Measurements from ENCODE around the gene ZAP70. TPM values are rescaled to one million over a fixed set of nuclear protein-coding genes. Genes with fewer than 3 reads are reported as not detected.

ZAP70 gene
- total RNA-seq, 1 donor from 2014 or later: 10.2 TPM

GRCh38 chr2:97706112-97706511 lies 7.3 kb upstream of the ZAP70 start:
- H3K9me3 ChIP-seq: no peaks in the 10 kb centered on the region
- ATAC-seq (no peak), DNase-seq (peak; percentile 47)
- H3K27ac ChIP-seq: no peak overlapping the region
- H3K36me3 ChIP-seq: no peaks in the 10 kb centered on the region
- no peak overlapping the region for H3K4me3 ChIP-seq
- intact Hi-C loops (cut with DNase I): no loop called here
- no peaks in the 10 kb centered on the region for H3K4me1 ChIP-seq
- H3K27me3 ChIP-seq: peaks cover 15% of the 10 kb centered on the region
- TF ChIP-seq CTCF (IDR thresholded peaks at IDR 0.05): no peak

DNA sequence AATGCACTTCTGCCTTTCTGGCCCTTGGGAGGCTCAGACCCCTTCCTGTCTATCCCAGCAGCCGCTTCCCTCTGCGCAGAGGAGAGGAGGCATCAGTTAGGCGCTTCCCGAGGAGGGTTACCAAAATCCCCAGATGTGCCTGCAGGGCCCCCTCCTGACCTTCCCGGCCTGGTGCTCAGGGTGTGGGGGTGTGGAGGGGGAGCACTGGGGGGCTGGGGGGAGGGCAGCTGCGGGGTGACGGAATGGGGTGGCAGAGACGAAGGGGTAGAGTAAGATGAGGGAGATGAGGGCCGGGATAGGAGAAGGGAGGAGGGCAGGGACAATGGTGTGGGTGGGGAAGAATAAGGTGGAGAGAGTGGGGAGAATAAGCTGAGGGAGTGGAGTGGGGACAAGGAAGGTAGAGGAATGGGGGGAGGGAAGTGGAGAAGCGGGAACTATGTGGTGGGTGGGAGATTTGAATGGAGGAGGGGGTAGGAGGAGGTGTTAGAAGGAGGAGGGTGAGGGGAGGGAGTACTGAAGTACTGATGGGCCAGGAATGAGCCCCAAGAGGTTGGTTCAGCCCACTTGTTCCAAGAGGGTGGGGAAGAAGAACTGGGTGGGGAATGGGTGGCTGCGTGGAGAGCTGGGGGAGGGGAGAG lies 6.5 kb upstream of the ZAP70 start:
- no peak overlapping the region for H3K4me3 ChIP-seq
- H3K9me3 ChIP-seq: no peaks in the 10 kb centered on the region
- peaks cover 15% of the 10 kb centered on the region for H3K27me3 ChIP-seq
- no peaks in the 10 kb centered on the region for H3K36me3 ChIP-seq
- H3K4me1 ChIP-seq: no peaks in the 10 kb centered on the region
- peak; percentile 17 for DNase-seq
- no peak for ATAC-seq
- no peak for TF ChIP-seq CTCF (IDR thresholded peaks at IDR 0.05)
- intact Hi-C loops (cut with DNase I): no loop called here
- H3K27ac ChIP-seq: no peak overlapping the region

DNA sequence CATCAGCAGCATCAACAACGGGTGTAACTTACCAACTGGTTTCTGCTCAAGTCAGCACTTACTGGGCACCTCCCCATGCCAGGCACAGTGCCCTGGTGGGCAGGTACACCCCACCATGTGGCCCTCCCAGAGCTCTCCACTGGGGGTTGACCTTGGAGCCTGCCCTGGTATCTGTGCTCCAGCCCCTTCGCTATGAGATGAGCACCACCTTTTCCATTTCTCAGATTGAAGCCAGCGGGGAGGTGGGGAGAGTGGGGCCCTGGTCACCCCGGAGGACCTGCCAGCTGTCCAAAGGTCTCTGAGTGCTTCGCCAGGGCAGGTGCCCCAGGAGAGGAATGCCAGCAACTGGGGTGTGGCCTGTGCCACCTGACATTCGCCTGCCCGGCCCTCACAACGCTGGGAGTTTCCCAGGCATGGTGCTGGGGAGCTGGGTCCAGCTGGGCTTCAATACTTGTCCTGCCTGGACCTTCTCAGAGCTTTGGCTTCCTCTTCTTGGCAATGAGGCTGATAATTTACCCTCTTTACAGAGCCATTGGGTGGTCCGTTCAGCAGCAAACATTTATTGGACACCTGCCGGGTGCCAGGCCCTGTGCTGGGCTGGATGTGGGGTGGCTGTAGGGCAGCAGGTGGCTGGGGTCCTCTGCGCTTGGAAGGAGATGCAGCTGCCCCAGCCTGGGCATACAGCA lies 5.9 kb upstream of the ZAP70 start:
- peaks cover 15% of the 10 kb centered on the region for H3K27me3 ChIP-seq
- H3K4me1 ChIP-seq: no peaks in the 10 kb centered on the region
- ATAC-seq: peak; percentile 27
- no peak overlapping the region for H3K4me3 ChIP-seq
- no peak for TF ChIP-seq CTCF (IDR thresholded peaks at IDR 0.05)
- no peaks in the 10 kb centered on the region for H3K9me3 ChIP-seq
- H3K36me3 ChIP-seq: no peaks in the 10 kb centered on the region
- intact Hi-C loops (cut with DNase I): no loop called here
- DNase-seq: peak; percentile 61
- no peak overlapping the region for H3K27ac ChIP-seq

DNA sequence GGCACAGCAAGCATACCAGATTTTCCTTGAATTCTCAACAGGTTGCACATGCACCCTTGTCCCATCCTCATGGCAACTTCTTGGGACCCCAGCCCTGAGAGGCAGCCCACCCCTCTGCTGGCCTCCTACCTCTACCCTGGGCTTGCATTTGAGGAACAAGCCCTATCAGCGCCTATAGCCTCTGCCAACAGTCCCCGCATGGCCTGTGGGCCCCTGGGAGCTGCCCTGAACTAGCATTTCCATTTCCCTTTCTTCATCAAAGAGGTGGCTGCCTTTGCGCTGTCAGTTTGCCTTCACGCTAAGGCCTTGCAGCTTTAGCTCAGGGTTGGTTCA lies 5.4 kb upstream of the ZAP70 start:
- DNase-seq: peak; percentile 41
- intact Hi-C loops (cut with DNase I): no loop called here
- Histone ChIP-seq H3K36me3 (no peaks in the 10 kb centered on the region), H3K4me1 (no peaks in the 10 kb centered on the region), H3K27ac (no peak overlapping the region), H3K4me3 (no peak overlapping the region), H3K27me3 (peaks cover 15% of the 10 kb centered on the region), H3K9me3 (no peaks in the 10 kb centered on the region)
- no peak for TF ChIP-seq CTCF (IDR thresholded peaks at IDR 0.05)
- ATAC-seq: no peak

DNA sequence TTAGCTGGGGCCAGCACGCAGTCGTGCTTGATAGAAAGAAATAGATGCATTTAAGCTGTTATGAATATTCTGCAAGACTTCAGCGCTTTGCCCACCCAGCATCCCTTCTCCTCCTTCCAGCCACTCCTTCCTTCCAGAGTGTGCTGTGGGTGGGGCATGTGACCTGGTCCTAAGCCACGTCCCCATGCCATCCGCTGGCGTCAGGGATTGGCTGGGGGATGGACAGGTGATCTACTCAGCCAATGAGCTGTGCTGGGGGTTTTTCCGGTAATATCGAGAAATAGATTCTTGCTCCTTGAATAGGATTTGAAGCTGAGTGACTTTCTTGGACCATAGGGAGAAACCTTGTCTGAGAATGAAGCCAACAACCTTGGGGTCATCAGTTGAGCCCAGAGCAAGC lies 4.8 kb upstream of the ZAP70 start:
- no peaks in the 10 kb centered on the region for H3K9me3 ChIP-seq
- no peaks in the 10 kb centered on the region for H3K36me3 ChIP-seq
- intact Hi-C loops (cut with DNase I): no loop called here
- H3K4me3 ChIP-seq: no peak overlapping the region
- H3K27ac ChIP-seq: no peak overlapping the region
- DNase-seq: peak; percentile 49
- peaks cover 15% of the 10 kb centered on the region for H3K27me3 ChIP-seq
- no peak for ATAC-seq
- TF ChIP-seq CTCF (IDR thresholded peaks at IDR 0.05): no peak
- no peaks in the 10 kb centered on the region for H3K4me1 ChIP-seq

All from upper lobe of right lung (tissue), 1 donor.